ENCODE data around the gene CCNE1. TPM values are rescaled to one million over a fixed set of nuclear protein-coding genes. Genes with fewer than 3 reads are reported as not detected.
A peak's percentile ranks its signal among the peaks of the same experiment; 100 is the strongest.

Gene CCNE1
- total RNA-seq, 2 donors from 2014 or later, result 33.3 to 34.9 TPM

GRCh38 chr19:29777781-29778309 is 33.9 kb upstream of the CCNE1 start:
- Mint-ChIP-seq H3K27ac (no peak overlapping the region), H3K9me3 (no peaks in the 10 kb centered on the region), H3K27me3 (ENCODE audit: insufficient read depth) (peaks cover 1% of the 10 kb centered on the region), H3K36me3 (ENCODE audit: low read depth) (no peaks in the 10 kb centered on the region), H3K4me3 (no peak overlapping the region), H3K4me1 (peaks cover 10% of the 10 kb centered on the region)
- no peak overlapping the region for H3K27ac ChIP-seq (ENCODE audit: low read depth, low read length)
- no peaks in the 10 kb centered on the region for H3K27me3 ChIP-seq (ENCODE audit: control insufficient read depth, insufficient read depth, low read length, poor library complexity, severe bottlenecking)
- no peaks in the 10 kb centered on the region for H3K9me3 ChIP-seq (ENCODE audit: control insufficient read depth, low read length)
- H3K4me1 ChIP-seq (ENCODE audit: control insufficient read depth, insufficient read depth, low read length), result no peaks in the 10 kb centered on the region
- TF ChIP-seq CTCF (conservative IDR thresholded peaks at IDR 0.05), result no peak
- WGBS, 2 experiments (ENCODE audit: insufficient coverage in 1 of 2, insufficient read length in 1 of 2), result 92 to 100% methylated on average over 6 of the region's 6 CpGs
- no peak for DNase-seq
- no peak overlapping the region for H3K4me3 ChIP-seq (ENCODE audit: low read length)
- no peak overlapping the region for H3K9ac ChIP-seq (ENCODE audit: extremely low read depth, low read length, poor library complexity, severe bottlenecking)
- no peaks in the 10 kb centered on the region for H3K36me3 ChIP-seq (ENCODE audit: control insufficient read depth, insufficient read depth, low read length)

- Mint-ChIP-seq H3K4me3 (no peak overlapping the region), H3K27ac (no peak overlapping the region), H3K27me3 (ENCODE audit: insufficient read depth) (peaks cover 1% of the 10 kb centered on the region), H3K36me3 (ENCODE audit: low read depth) (no peaks in the 10 kb centered on the region), H3K9me3 (no peaks in the 10 kb centered on the region), H3K4me1 (peaks cover 10% of the 10 kb centered on the region)
- H3K27ac ChIP-seq (ENCODE audit: low read depth, low read length), result no peak overlapping the region
- H3K4me3 ChIP-seq (ENCODE audit: low read length), result no peak overlapping the region
- DNase-seq, result peak; percentile 79
- H3K27me3 ChIP-seq (ENCODE audit: control insufficient read depth, insufficient read depth, low read length, poor library complexity, severe bottlenecking), result no peaks in the 10 kb centered on the region
- WGBS, 2 experiments (ENCODE audit: insufficient coverage in 1 of 2, insufficient read length in 1 of 2), result 59 to 82% methylated on average over 4 to 9 of the region's 9 CpGs
- peak; percentile 59 for TF ChIP-seq CTCF (conservative IDR thresholded peaks at IDR 0.05)
- no peaks in the 10 kb centered on the region for H3K36me3 ChIP-seq (ENCODE audit: control insufficient read depth, insufficient read depth, low read length)
- H3K9me3 ChIP-seq (ENCODE audit: control insufficient read depth, low read length), result no peaks in the 10 kb centered on the region
- H3K9ac ChIP-seq (ENCODE audit: extremely low read depth, low read length, poor library complexity, severe bottlenecking), result no peak overlapping the region
- no peaks in the 10 kb centered on the region for H3K4me1 ChIP-seq (ENCODE audit: control insufficient read depth, insufficient read depth, low read length)
Observed at GRCh38 chr19:29779921-29780320, 31.9 kb upstream of the CCNE1 start.

GRCh38 chr19:29781386-29782259 is 30.2 kb upstream of the CCNE1 start:
- no peak for DNase-seq
- Histone ChIP-seq H3K4me3 (ENCODE audit: low read length) (no peak overlapping the region), H3K27me3 (ENCODE audit: control insufficient read depth, insufficient read depth, low read length, poor library complexity, severe bottlenecking) (no peaks in the 10 kb centered on the region), H3K9ac (ENCODE audit: extremely low read depth, low read length, poor library complexity, severe bottlenecking) (no peak overlapping the region), H3K27ac (ENCODE audit: low read depth, low read length) (no peak overlapping the region), H3K36me3 (ENCODE audit: control insufficient read depth, insufficient read depth, low read length) (no peaks in the 10 kb centered on the region), H3K9me3 (ENCODE audit: control insufficient read depth, low read length) (no peaks in the 10 kb centered on the region), H3K4me1 (ENCODE audit: control insufficient read depth, insufficient read depth, low read length) (no peaks in the 10 kb centered on the region)
- Mint-ChIP-seq H3K4me3 (no peak overlapping the region), H3K27me3 (ENCODE audit: insufficient read depth) (peaks cover 1% of the 10 kb centered on the region), H3K9me3 (no peaks in the 10 kb centered on the region), H3K27ac (no peak overlapping the region), H3K4me1 (peaks cover 3% of the 10 kb centered on the region), H3K36me3 (ENCODE audit: low read depth) (no peaks in the 10 kb centered on the region)
- no peak for TF ChIP-seq CTCF (conservative IDR thresholded peaks at IDR 0.05)
- WGBS, 2 experiments (ENCODE audit: insufficient coverage in 1 of 2, insufficient read length in 1 of 2), result 94 to 95% methylated on average over 28 to 33 of the region's 33 CpGs

All from endodermal cell (in vitro differentiated cells).